GM12801 (cell line): ENCODE results near the gene CALHM5.

Source experiments
- TF ChIP-seq, protein P1 (sequence below): IDR thresholded peaks from one replicate; pipeline ENCODE4 v1.5.1; 2011; ENCODE audit warnings: control low read depth; ENCODE audit not compliant: insufficient read length; ENCODE audit errors: extremely low read depth

Gene CALHM5

GRCh38 chr6:116491610-116492330, 19.7 kb upstream of the CALHM5 start:
- TF ChIP-seq, protein P1, sequence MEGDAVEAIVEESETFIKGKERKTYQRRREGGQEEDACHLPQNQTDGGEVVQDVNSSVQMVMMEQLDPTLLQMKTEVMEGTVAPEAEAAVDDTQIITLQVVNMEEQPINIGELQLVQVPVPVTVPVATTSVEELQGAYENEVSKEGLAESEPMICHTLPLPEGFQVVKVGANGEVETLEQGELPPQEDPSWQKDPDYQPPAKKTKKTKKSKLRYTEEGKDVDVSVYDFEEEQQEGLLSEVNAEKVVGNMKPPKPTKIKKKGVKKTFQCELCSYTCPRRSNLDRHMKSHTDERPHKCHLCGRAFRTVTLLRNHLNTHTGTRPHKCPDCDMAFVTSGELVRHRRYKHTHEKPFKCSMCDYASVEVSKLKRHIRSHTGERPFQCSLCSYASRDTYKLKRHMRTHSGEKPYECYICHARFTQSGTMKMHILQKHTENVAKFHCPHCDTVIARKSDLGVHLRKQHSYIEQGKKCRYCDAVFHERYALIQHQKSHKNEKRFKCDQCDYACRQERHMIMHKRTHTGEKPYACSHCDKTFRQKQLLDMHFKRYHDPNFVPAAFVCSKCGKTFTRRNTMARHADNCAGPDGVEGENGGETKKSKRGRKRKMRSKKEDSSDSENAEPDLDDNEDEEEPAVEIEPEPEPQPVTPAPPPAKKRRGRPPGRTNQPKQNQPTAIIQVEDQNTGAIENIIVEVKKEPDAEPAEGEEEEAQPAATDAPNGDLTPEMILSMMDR = no peak

DNA sequence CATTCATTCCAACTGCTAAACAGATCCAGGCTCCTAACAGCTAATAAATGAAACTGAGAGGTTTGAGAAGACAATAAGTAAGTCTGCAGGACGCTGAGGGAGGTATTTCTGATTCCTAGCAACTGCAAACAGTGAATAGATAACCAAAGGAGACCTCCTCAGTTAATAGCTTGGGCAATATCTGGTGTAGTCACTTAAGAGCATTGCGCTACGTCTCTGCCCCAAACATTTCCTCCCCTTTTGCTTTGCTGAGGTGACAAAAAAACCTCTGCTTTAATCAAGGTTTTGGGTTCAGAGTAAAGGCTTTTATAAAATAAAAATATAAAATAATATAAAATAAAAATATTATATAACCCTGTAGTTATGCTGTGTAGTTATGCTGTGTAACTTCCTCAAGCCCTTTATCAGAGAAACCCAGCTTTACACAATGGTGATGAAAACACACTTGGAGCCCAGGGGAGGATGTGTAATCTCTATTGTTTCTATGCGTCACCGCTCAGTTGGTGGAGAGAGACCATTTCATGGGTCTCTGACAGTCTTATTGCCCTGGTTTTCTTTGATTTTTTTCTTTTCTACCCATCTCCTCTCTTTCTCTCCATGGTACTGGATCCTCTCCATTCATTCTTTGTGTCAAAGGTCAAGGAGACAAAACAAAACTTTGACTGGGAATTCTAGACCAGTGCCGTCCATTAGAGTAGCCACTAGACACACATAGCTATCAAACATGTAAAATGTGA, 18.9 kb upstream of the CALHM5 start:
- TF ChIP-seq, protein P1 = no peak

- TF ChIP-seq, protein P1 = no peak
Observed at GRCh38 chr6:116497113-116497676, 14.2 kb upstream of the CALHM5 start.

- TF ChIP-seq, protein P1 = no peak
Observed at GRCh38 chr6:116500969-116501433, 10.4 kb upstream of the CALHM5 start.

DNA sequence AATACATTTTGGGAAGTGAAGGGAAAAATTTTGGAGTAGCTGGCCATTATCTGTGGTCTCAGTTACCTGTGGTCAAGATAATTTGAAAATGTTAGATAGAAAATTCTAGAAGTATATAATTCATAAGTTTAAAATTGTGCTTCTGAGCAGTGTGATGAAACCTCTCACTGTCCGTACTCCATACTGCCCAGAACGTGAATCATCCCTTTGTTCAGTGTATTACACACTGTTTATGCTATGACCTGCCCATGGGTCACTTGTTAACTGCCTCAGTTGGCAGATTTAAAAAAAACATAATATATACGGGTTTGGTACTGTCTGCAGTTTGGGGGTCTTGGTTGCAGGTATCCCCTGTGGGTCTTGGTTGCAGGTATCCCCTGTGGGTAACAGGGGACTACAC, 4.1 kb upstream of the CALHM5 start:
- TF ChIP-seq, protein P1 = no peak

GRCh38 chr6:116508527-116508926, 2.9 kb upstream of the CALHM5 start:
- TF ChIP-seq, protein P1 = no peak

GRCh38 chr6:116512111-116512559, 696 bp downstream of the CALHM5 start:
- TF ChIP-seq, protein P1 = no peak
